Astrocyte (in vitro differentiated cells and primary cell): Measurements from ENCODE around the gene OPRL1. TPM values are rescaled to one million over a fixed set of nuclear protein-coding genes. Genes with fewer than 3 reads are reported as not detected.

Experiments used
- DNase-seq: peaks from one replicate; pipeline ENCODE4 v3.0.0-alpha.2; 2010; ENCODE audit warnings: low read depth
- FAIRE-seq: peaks from 2 replicates; lab custom pipeline; 2011; peaks lifted over from hg19 to GRCh38; lab: Jason Lieb, UNC
- H2AFZ ChIP-seq: 2 replicates; pipeline ENCODE4 v1.6.0; 2012; ENCODE audit warnings: low read depth, low read length, inconsistent platforms
- H3K27ac ChIP-seq: 2 replicates; pipeline ENCODE4 v1.5.1; 2011; ENCODE audit warnings: low read depth, low read length, inconsistent platforms
- H3K27me3 ChIP-seq: 2 replicates; pipeline ENCODE4 v1.6.0; 2011; ENCODE audit warnings: low read length, inconsistent platforms; ENCODE audit not compliant: insufficient read depth
- H3K36me3 ChIP-seq: 2 replicates; pipeline ENCODE4 v1.5.1; 2011; ENCODE audit warnings: low read length, inconsistent platforms; ENCODE audit not compliant: insufficient read depth
- H3K4me1 ChIP-seq: 2 replicates; pipeline ENCODE4 v1.5.1; 2011; ENCODE audit warnings: low read length, inconsistent platforms; ENCODE audit not compliant: insufficient read depth
- H3K4me2 ChIP-seq: 2 replicates; pipeline ENCODE4 v1.6.0; 2012; ENCODE audit warnings: low read length, inconsistent platforms
- H3K4me3 ChIP-seq: 2 replicates; pipeline ENCODE4 v1.5.1; 2011; ENCODE audit warnings: low read depth, mild to moderate bottlenecking, low read length, inconsistent platforms; ENCODE audit not compliant: insufficient read depth
- H3K79me2 ChIP-seq: 2 replicates; pipeline ENCODE4 v1.6.0; 2012; ENCODE audit warnings: mild to moderate bottlenecking, low read length, inconsistent platforms; ENCODE audit not compliant: insufficient read depth
- H3K9ac ChIP-seq: 2 replicates; pipeline ENCODE4 v1.6.0; 2012; ENCODE audit warnings: mild to moderate bottlenecking, low read length, inconsistent platforms
- H3K9me3 ChIP-seq: 2 replicates; pipeline ENCODE4 v1.5.1; 2012; ENCODE audit warnings: low read depth, mild to moderate bottlenecking, low read length, inconsistent platforms; ENCODE audit not compliant: insufficient read depth
- H4K20me1 ChIP-seq: 2 replicates; pipeline ENCODE4 v1.6.0; 2012; ENCODE audit warnings: low read length, inconsistent platforms; ENCODE audit not compliant: insufficient read depth
- H3K27ac Mint-ChIP-seq: one replicate; pipeline ENCODE4 v1.8.0; 2021; ENCODE audit warnings: mild to moderate bottlenecking, mixed read lengths; ENCODE audit not compliant: unreplicated experiment
- H3K27me3 Mint-ChIP-seq: one replicate; pipeline ENCODE4 v1.8.0; 2021; ENCODE audit warnings: low read depth, mixed read lengths; ENCODE audit not compliant: unreplicated experiment
- H3K36me3 Mint-ChIP-seq: one replicate; pipeline ENCODE4 v1.8.0; 2021; ENCODE audit warnings: low read depth, mixed read lengths; ENCODE audit not compliant: unreplicated experiment
- H3K4me1 Mint-ChIP-seq: one replicate; pipeline ENCODE4 v1.8.0; 2021; ENCODE audit warnings: low read depth, mixed read lengths; ENCODE audit not compliant: unreplicated experiment
- H3K4me3 Mint-ChIP-seq: one replicate; pipeline ENCODE4 v1.8.0; 2021; ENCODE audit warnings: mild to moderate bottlenecking, moderate library complexity, mixed read lengths; ENCODE audit not compliant: unreplicated experiment
- H3K9me3 Mint-ChIP-seq: one replicate; pipeline ENCODE4 v1.8.0; 2021; ENCODE audit warnings: mild to moderate bottlenecking, mixed read lengths; ENCODE audit not compliant: unreplicated experiment
- CTCF ChIP-seq: IDR thresholded peaks from 2 replicates; pipeline ENCODE4 v1.5.1; 2011; ENCODE audit warnings: low read depth, mild to moderate bottlenecking, inconsistent platforms, low read length, moderate library complexity; ENCODE audit not compliant: insufficient read depth
- EZH2 ChIP-seq: IDR thresholded peaks from 2 replicates; pipeline ENCODE4 v1.6.1; 2012; ENCODE audit warnings: mild to moderate bottlenecking, low read length, inconsistent platforms; ENCODE audit not compliant: insufficient read depth
- total RNA-seq: library from RNA; stranded (reverse); gene quantifications from 2 replicates; pipeline ENCODE4 v1.2.1, GENCODE V29; 2021

The OPRL1 gene
- total RNA-seq, 1 donor from 2014 or later, result 2.8 TPM

GRCh38 chr20:64051561-64052325 is 28.1 kb upstream of the OPRL1 start:
- no peak overlapping the region for H2AFZ ChIP-seq
- no peaks in the 10 kb centered on the region for H3K36me3 ChIP-seq
- no peak overlapping the region for H3K9ac ChIP-seq
- DNase-seq, result no peak
- H3K9me3 ChIP-seq, result no peaks in the 10 kb centered on the region
- Mint-ChIP-seq H3K4me1 (peaks cover 6% of the 10 kb centered on the region), H3K27ac (no peak overlapping the region), H3K27me3 (peaks cover 30% of the 10 kb centered on the region), H3K4me3 (no peak overlapping the region), H3K36me3 (no peaks in the 10 kb centered on the region), H3K9me3 (no peaks in the 10 kb centered on the region)
- no peak overlapping the region for H3K4me2 ChIP-seq
- H3K79me2 ChIP-seq, result no peaks in the 10 kb centered on the region
- H3K27me3 ChIP-seq, result peaks cover 36% of the 10 kb centered on the region
- H3K4me1 ChIP-seq, result peaks cover 3% of the 10 kb centered on the region
- H3K4me3 ChIP-seq, result no peak overlapping the region
- TF ChIP-seq EZH2 (no peak), CTCF (no peak)
- peaks cover 12% of the 10 kb centered on the region for H4K20me1 ChIP-seq
- no peak overlapping the region for H3K27ac ChIP-seq
- no peak for FAIRE-seq

GRCh38 chr20:64052326-64052722 is 27.6 kb upstream of the OPRL1 start:
- Histone ChIP-seq H3K4me3 (no peak overlapping the region), H4K20me1 (peaks cover 9% of the 10 kb centered on the region), H3K27me3 (peaks cover 30% of the 10 kb centered on the region), H3K9me3 (no peaks in the 10 kb centered on the region), H3K27ac (no peak overlapping the region), H2AFZ (no peak overlapping the region), H3K9ac (no peak overlapping the region), H3K4me2 (no peak overlapping the region), H3K4me1 (peaks cover 3% of the 10 kb centered on the region), H3K79me2 (no peaks in the 10 kb centered on the region), H3K36me3 (no peaks in the 10 kb centered on the region)
- peaks cover 26% of the 10 kb centered on the region for H3K27me3 Mint-ChIP-seq
- FAIRE-seq (no peak), DNase-seq (no peak)
- H3K9me3 Mint-ChIP-seq, result no peaks in the 10 kb centered on the region
- H3K4me3 Mint-ChIP-seq, result no peak overlapping the region
- no peak overlapping the region for H3K27ac Mint-ChIP-seq
- TF ChIP-seq EZH2 (no peak), CTCF (no peak)
- H3K4me1 Mint-ChIP-seq, result peaks cover 6% of the 10 kb centered on the region
- H3K36me3 Mint-ChIP-seq, result no peaks in the 10 kb centered on the region
